IPS DF 6.9 (cell line): ENCODE measurements around the gene CCL19.
A peak's percentile ranks its signal among the peaks of the same experiment; 100 is the strongest.

Experiments used
- DNase-seq: peaks from one replicate; pipeline ENCODE4 v3.0.0-alpha.2; 2013; ENCODE audit warnings: low read depth, low spot score
- H3K27ac ChIP-seq: one replicate; pipeline ENCODE4 v1.5.1; 2013; ENCODE audit warnings: low read length, control low read depth
- H3K27me3 ChIP-seq: 2 replicates; pipeline ENCODE4 v1.6.1; 2013; ENCODE audit warnings: mild to moderate bottlenecking, low read length; ENCODE audit not compliant: control insufficient read depth, insufficient read depth
- H3K36me3 ChIP-seq: 2 replicates; pipeline ENCODE4 v1.6.1; 2013; ENCODE audit warnings: low read length; ENCODE audit not compliant: control insufficient read depth, insufficient read depth
- H3K4me1 ChIP-seq: 2 replicates; pipeline ENCODE4 v1.6.1; 2013; ENCODE audit warnings: low read length; ENCODE audit not compliant: control insufficient read depth, insufficient read depth
- H3K4me3 ChIP-seq: 2 replicates; pipeline ENCODE4 v1.5.1; 2013; ENCODE audit warnings: mild to moderate bottlenecking, low read length
- H3K9me3 ChIP-seq: 2 replicates; pipeline ENCODE4 v1.6.1; 2013; ENCODE audit warnings: low read length, inconsistent platforms; ENCODE audit not compliant: control insufficient read depth, insufficient read depth
- WGBS: extraction: QIAGEN DNeasy Blood & Tissue Kit; methylation state at CpG from one replicate; pipeline ENCODE4 v1.1.7; 2013; ENCODE audit warnings: mixed read lengths, missing lambda C conversion rate; ENCODE audit not compliant: insufficient read length, insufficient coverage; 5-methylcytosine and 5-hydroxymethylcytosine counted together

Gene CCL19

GRCh38 chr9:34651321-34651720 lies 39.8 kb downstream of the CCL19 start:
- WGBS = no CpG with 5 or more reads among the region's 4 CpGs
- peaks cover 8% of the 10 kb centered on the region for H3K36me3 ChIP-seq
- DNase-seq = no peak
- no peaks in the 10 kb centered on the region for H3K9me3 ChIP-seq
- H3K4me3 ChIP-seq = no peak overlapping the region; the same call in 1 of the 2 replicates
- peaks cover 9% of the 10 kb centered on the region for H3K4me1 ChIP-seq
- H3K27me3 ChIP-seq = no peaks in the 10 kb centered on the region
- H3K27ac ChIP-seq = no peak overlapping the region

GRCh38 chr9:34650816-34651215 lies 40.3 kb downstream of the CCL19 start:
- Histone ChIP-seq H3K9me3 (no peaks in the 10 kb centered on the region), H3K27me3 (no peaks in the 10 kb centered on the region), H3K4me3 (no peak overlapping the region), H3K4me1 (peaks cover 12% of the 10 kb centered on the region), H3K27ac (no peak overlapping the region), H3K36me3 (peaks cover 8% of the 10 kb centered on the region)
- no CpG with 5 or more reads among the region's 5 CpGs for WGBS
- DNase-seq = no peak

GRCh38 chr9:34648673-34649072 lies 42.4 kb downstream of the CCL19 start:
- no peaks in the 10 kb centered on the region for H3K9me3 ChIP-seq
- WGBS = no CpG with 5 or more reads among the region's 8 CpGs
- no peaks in the 10 kb centered on the region for H3K27me3 ChIP-seq
- H3K4me1 ChIP-seq = peaks cover 15% of the 10 kb centered on the region
- no peak overlapping the region for H3K27ac ChIP-seq
- peaks cover 8% of the 10 kb centered on the region for H3K36me3 ChIP-seq
- no peak for DNase-seq
- H3K4me3 ChIP-seq = no peak overlapping the region

- Histone ChIP-seq H3K4me1 (peaks cover 15% of the 10 kb centered on the region), H3K27me3 (no peaks in the 10 kb centered on the region), H3K36me3 (peaks cover 8% of the 10 kb centered on the region), H3K4me3 (peak overlapping the region; percentile 70; the same call in 1 of the 2 replicates), H3K9me3 (no peaks in the 10 kb centered on the region), H3K27ac (no peak overlapping the region)
- no CpG with 5 or more reads among the region's 10 CpGs for WGBS
- no peak for DNase-seq
These were observed 43.4 kb downstream of the CCL19 start for GRCh38 chr9:34647651-34648050.

- H3K36me3 ChIP-seq = peaks cover 8% of the 10 kb centered on the region
- no peak overlapping the region for H3K27ac ChIP-seq
- no CpG with 5 or more reads among the region's 8 CpGs for WGBS
- peaks cover 12% of the 10 kb centered on the region for H3K4me1 ChIP-seq
- no peaks in the 10 kb centered on the region for H3K9me3 ChIP-seq
- peak overlapping the region; percentile 70; the same call in 1 of the 2 replicates for H3K4me3 ChIP-seq
- no peak for DNase-seq
- H3K27me3 ChIP-seq = no peaks in the 10 kb centered on the region
These were observed 44.0 kb downstream of the CCL19 start for GRCh38 chr9:34647084-34647403.

- Histone ChIP-seq H3K4me1 (peaks cover 12% of the 10 kb centered on the region), H3K4me3 (peak within 1 kb of the TSS; percentile 70), H3K27me3 (no peaks in the 10 kb centered on the region), H3K27ac (no peak within 1 kb of the TSS), H3K36me3 (peaks cover 8% of the 10 kb centered on the region), H3K9me3 (no peaks in the 10 kb centered on the region)
- peak; percentile 50 for DNase-seq
- no CpG with 5 or more reads among the region's 43 CpGs for WGBS
These were observed 44.6 kb downstream of the CCL19 start, which contains the start of gene GALT for GRCh38 chr9:34646211-34647083. GALT (plus strand) TSS chr9:34646675; CDS start chr9:34646705, 30 bp downstream.

GRCh38 chr9:34644766-34645314 lies 46.2 kb downstream of the CCL19 start:
- Histone ChIP-seq H3K36me3 (peaks cover 8% of the 10 kb centered on the region), H3K4me1 (peaks cover 12% of the 10 kb centered on the region), H3K27ac (no peak overlapping the region), H3K27me3 (no peaks in the 10 kb centered on the region), H3K4me3 (no peak overlapping the region), H3K9me3 (no peaks in the 10 kb centered on the region)
- no peak for DNase-seq

- DNase-seq = no peak
- H3K4me3 ChIP-seq = no peak overlapping the region
- H3K4me1 ChIP-seq = peaks cover 11% of the 10 kb centered on the region
- no peaks in the 10 kb centered on the region for H3K9me3 ChIP-seq
- no CpG with 5 or more reads among the region's 1 CpG for WGBS
- no peaks in the 10 kb centered on the region for H3K36me3 ChIP-seq
- no peaks in the 10 kb centered on the region; the same call in 1 of the 2 replicates for H3K27me3 ChIP-seq
- no peak overlapping the region for H3K27ac ChIP-seq
These were observed 48.4 kb downstream of the CCL19 start for GRCh38 chr9:34642679-34643078.
